Endothelial cell of umbilical vein (primary cell): ENCODE data around the gene VPS25.
"Not testable (repeated sequence)": the region's sequence is repeated elsewhere in the genome, so short reads cannot be mapped to it uniquely, and the experiment has no call there.

Experiments
- CTCF ChIP-seq, 2 donors: IDR thresholded peaks; 1 replicate in 1 of 2; 2 replicates in 1 of 2; pipeline ENCODE4 v1.5.1; 2011; ENCODE audit warnings: low read length in 2 of 2, mild to moderate bottlenecking in 2 of 2, moderate library complexity in 2 of 2, control low read depth in 1 of 2, inconsistent platforms in 1 of 2, low read depth in 1 of 2; ENCODE audit not compliant: insufficient read depth in 1 of 2; ENCODE audit errors: extremely low read depth in 1 of 2
- EZH2 ChIP-seq: IDR thresholded peaks from 2 replicates; pipeline ENCODE4 v1.6.1; 2012; ENCODE audit warnings: borderline replicate concordance, low read depth, mild to moderate bottlenecking, moderate library complexity, low read length, inconsistent platforms; ENCODE audit not compliant: severe bottlenecking
- FOS ChIP-seq: IDR thresholded peaks from 2 replicates; pipeline ENCODE4 v1.6.1; 2011; ENCODE audit warnings: mild to moderate bottlenecking, low read length, moderate library complexity, borderline replicate concordance; ENCODE audit not compliant: insufficient read depth
- GATA2 ChIP-seq: IDR thresholded peaks from 2 replicates; pipeline ENCODE4 v1.7.0; 2011; ENCODE audit warnings: low read depth, mild to moderate bottlenecking, moderate library complexity, mixed read lengths, low read length; ENCODE audit not compliant: insufficient read length, insufficient read depth
- MAX ChIP-seq: IDR thresholded peaks from 2 replicates; pipeline ENCODE4 v1.6.1; 2011; ENCODE audit not compliant: insufficient read depth, insufficient read length
- MYC ChIP-seq: IDR thresholded peaks from one replicate; pipeline ENCODE4 v1.6.1; 2011; ENCODE audit warnings: mild to moderate bottlenecking, low read depth, low read length
- POLR2A ChIP-seq: IDR thresholded peaks from 2 replicates; pipeline ENCODE4 v1.6.1; 2012; ENCODE audit warnings: low read depth, mild to moderate bottlenecking, control low read depth, low read length
- POLR2AphosphoS5 ChIP-seq: IDR thresholded peaks from 2 replicates; pipeline ENCODE4 v1.6.1; 2012; ENCODE audit warnings: low read depth, mild to moderate bottlenecking, control low read depth, low read length, moderate library complexity; ENCODE audit not compliant: insufficient read depth

GRCh38 chr17:42769964-42770363 is 3.3 kb upstream of the VPS25 start:
- not testable (repeated sequence) for TF ChIP-seq CTCF (IDR thresholded peaks at IDR 0.05; ENCODE audit: extremely low read depth in 1 of 2, insufficient read depth in 1 of 2, low read depth in 1 of 2, low read length in 2 of 2); MYC; EZH2; POLR2A; POLR2AphosphoS5; MAX; FOS; GATA2
